Measurements from ENCODE around the gene CABP1.
A peak's percentile ranks its signal among the peaks of the same experiment; 100 is the strongest.
"Not testable (repeated sequence)": the region's sequence is repeated elsewhere in the genome, so short reads cannot be mapped to it uniquely, and the experiment has no call there.

Gene CABP1

GRCh38 chr12:120662879-120663278 is 22.5 kb downstream of the CABP1 start:
- no peak for TF ChIP-seq CTCF (IDR thresholded peaks at IDR 0.05; ENCODE audit: extremely low read depth, missing control alignments)
- peak; percentile 82 for DNase-seq (ENCODE audit: low spot score)

GRCh38 chr12:120663741-120664140 is 23.3 kb downstream of the CABP1 start:
- TF ChIP-seq CTCF (IDR thresholded peaks at IDR 0.05; ENCODE audit: extremely low read depth, missing control alignments), result no peak

GRCh38 chr12:120666571-120667390 is 26.4 kb downstream of the CABP1 start:
- TF ChIP-seq CTCF (IDR thresholded peaks at IDR 0.05; ENCODE audit: extremely low read depth, missing control alignments), result no peak
- no peak for DNase-seq (ENCODE audit: low spot score)

More at GRCh38 chr12:120663741-120664140, 23.3 kb downstream of the CABP1 start:
- DNase-seq (ENCODE audit: low spot score), result no peak

GRCh38 chr12:120668091-120668867 is 27.9 kb downstream of the CABP1 start:
- TF ChIP-seq CTCF (IDR thresholded peaks at IDR 0.05; ENCODE audit: extremely low read depth, missing control alignments), result no peak
- DNase-seq (ENCODE audit: low spot score), result no peak

GRCh38 chr12:120668868-120669840 is 28.7 kb downstream of the CABP1 start:
- no peak for TF ChIP-seq CTCF (IDR thresholded peaks at IDR 0.05; ENCODE audit: extremely low read depth, missing control alignments)
- DNase-seq (ENCODE audit: low spot score), result peak; percentile 50

GRCh38 chr12:120670237-120670636 is 29.8 kb downstream of the CABP1 start:
- not testable (repeated sequence) for DNase-seq (ENCODE audit: low spot score)

- no peak for TF ChIP-seq CTCF (IDR thresholded peaks at IDR 0.05; ENCODE audit: extremely low read depth, missing control alignments)
- no peak for DNase-seq (ENCODE audit: low spot score)
Observed at GRCh38 chr12:120670667-120671066, 30.2 kb downstream of the CABP1 start.
